GM15510 (cell line): ENCODE data around the gene PDE1C.

Experiments used
- POLR2A ChIP-seq: IDR thresholded peaks from 3 replicates; pipeline ENCODE4 v1.6.1; 2011; ENCODE audit warnings: borderline replicate concordance; ENCODE audit not compliant: insufficient read length; ENCODE audit errors: extremely low read depth

Gene PDE1C

DNA sequence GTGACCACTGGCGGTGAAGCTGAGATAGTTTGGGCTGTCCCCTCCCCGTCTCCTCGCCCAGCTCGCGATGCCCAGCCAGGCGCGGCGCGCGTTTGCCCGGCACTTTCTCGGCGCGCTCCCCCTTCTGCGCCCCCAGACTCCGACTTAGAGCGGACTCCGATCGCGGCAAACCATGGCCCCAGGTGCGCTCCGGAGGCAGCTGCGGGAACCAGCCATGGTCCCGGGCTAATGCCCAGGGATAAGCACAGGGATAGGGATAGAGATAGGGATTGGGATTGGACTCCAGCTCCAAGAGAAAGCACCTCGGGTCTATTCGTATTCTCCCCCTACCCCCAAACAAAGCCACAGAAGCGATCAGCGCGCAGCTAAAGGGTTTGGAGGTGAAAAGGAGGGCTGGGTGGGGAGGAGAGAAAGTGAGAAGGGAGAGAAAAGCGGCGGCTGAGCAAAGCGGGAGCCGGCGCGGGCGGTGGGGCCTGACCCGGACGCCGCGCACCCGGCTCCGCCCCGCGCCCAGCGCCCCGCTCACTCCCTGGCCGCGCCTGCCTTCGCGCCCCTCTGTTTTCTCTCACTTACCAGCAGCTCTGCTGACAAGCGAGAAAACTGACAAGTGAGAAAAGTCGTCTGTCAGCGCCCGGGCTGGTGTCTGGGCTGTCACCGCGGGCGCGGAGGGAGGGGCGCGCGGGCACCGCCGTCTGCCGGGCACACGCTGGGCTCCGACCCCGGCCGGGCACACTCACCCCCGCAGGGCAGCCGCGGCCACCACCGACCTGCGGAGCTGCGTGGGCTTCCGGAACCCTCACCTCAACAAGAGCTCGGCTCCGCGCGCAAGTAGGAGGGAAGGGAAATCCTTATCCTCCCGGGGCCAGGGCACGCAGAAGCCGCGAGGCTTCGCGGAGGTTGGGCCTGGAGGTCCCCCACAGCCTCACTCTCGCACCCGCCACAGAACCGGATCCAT is at the start of gene PDE1C:
PDE1C (minus strand) TSS at position 2 of the 955 bp plus-strand sequence.
- no peak for TF ChIP-seq POLR2A

DNA sequence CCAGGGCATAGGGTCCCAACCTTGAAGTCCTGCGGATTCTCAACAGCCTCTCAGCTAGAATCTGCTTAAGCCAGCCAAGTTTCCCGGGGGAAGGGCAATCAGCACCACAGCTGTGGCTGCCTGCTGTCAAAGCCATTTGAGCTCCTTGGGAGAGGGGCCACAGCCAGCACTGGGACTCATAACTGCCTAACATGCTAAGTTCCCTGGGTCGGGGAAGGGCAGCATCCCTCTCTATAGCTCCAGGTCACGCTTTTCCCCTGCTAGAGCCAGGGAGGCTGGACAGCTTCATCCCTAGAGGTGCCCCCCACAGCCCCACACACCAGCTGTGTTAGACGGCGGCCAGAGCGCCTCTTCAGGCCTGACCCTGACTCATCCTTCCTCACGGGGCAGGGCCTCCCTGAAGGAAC is 49.6 kb upstream of the PDE1C start:
- TF ChIP-seq POLR2A = no peak

DNA sequence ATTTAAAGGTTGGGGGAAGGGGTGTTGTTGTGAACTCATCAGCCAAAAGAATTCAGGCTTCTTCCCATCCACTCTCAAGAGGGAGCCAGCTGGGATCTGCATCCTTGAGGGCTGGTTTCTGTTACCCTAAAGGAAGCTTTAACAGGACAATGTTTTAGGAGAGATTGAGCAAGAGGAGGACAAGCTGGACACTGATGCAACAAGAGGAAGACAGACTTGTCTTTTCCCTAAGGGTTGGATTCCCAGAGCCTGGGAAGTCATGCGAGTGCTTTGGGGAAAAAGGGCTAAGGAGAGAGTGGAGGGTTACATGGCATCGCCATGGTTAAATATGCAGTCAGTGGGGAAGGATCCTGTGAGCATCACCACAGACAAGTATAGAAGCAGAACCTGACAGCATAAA is 47.6 kb upstream of the PDE1C start:
- no peak for TF ChIP-seq POLR2A

DNA sequence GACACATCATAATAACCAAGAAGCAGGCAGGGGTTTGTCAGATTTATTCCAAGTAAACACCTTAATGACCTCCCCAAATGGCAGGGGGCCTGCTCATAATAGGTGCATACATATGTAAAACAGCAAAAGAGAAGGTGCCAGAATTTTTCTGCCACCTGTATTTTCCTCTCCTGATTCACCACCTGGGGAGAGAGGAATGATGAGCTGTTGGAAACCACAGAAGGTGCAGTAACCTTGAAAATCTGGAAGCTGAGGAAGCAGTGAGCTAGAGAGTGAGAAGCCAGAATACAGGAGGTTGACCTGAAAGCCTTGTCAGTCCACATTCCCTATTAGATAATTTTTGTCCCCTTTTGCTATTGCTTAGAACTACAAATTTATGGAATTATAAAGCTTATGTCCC is 46.2 kb upstream of the PDE1C start:
- TF ChIP-seq POLR2A = no peak

DNA sequence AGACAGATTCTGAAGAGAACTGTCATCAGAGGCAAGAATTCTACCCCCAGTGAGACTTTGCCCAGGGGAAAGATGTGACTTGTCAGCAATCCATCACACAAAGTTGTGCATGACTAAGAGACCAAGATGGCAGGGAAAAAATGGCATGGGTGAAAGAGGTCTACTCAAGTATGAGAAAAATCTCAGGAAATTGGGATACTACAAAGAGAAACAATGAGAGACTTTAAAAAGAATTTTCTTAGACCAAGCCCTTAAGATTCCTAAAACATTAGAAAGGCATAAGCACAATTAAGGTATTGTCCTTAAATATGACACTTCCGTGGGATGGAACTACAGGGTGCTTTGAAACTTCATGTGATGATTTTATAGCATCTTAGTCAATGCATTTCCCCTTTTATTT is 45.6 kb upstream of the PDE1C start:
- no peak for TF ChIP-seq POLR2A

DNA sequence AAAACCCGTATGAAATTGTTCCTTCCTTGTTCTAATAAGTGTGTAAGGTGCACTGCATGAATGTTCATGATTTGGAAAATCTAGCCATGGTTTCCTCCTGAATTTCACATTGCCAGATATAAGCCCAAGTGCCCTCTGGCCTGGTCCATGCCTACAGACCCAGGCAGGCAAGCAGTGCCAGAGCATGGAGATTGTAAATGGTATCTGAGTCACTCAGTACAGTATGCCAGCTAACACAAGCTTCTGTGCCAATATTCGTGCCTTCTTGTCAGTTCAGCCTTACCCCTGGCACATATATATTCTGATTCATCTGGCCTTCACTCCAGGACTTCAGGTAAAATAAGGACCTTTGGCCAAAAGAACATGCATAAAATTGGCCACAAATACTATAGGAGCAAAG is 38.4 kb upstream of the PDE1C start:
- TF ChIP-seq POLR2A = no peak

DNA sequence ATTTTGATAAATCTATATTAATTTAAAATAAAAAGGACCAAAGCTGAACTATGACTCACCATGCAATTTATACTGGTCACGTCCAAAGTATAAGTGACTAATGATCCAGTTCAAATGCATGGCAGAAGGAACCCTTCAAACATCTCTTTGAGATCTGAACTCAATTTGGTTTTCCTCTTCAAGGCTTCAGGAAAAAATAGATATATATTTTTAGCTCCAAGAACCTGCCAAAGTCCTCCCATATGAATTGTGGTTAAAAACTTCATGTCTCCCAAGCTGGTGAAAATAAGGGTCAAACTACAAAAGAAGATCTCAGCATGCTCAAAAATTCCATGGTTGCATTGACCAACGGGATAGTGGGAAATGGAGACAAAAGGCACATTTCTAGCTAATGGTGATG is 34.6 kb upstream of the PDE1C start:
- no peak for TF ChIP-seq POLR2A

DNA sequence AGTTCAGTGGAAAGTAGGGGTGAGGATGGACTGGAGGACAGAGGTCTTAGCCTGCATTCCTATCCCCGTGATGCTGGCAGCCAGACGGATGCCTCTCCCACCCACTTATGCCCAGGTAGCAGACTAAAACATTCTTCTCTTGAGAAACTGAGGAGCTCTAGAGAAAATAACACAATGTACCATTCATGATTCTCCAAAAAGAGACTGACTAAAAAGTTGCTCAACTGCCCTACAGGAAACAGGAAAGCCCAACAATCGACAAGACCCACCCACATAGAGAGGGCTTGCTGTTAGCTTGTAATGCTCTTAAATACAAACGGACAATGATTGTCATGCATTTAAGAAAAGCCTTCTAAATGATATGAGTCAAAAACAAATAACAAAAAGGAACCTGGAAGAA is 33.2 kb upstream of the PDE1C start:
- TF ChIP-seq POLR2A = no peak

DNA sequence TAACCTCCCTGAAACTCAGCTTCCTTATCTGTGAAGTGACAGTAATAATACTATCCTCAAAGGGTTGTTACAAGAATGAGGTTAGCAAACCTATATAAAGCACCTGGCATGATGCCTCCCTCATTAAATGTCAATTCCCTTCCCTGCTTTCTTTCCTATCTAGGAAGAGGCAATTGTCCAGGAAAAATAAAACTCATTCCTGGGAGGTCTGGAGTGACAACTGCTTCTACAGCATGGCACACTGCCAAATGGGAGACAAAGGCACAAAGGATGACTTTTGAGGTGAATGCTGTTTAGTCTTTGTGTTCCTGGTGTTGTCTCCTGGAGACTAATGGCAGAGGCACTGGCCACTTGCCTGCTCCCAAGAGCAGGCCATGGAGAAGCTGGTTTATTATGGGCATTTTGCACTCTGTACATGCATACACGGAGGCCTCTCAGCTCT is 32.2 kb upstream of the PDE1C start:
- TF ChIP-seq POLR2A = no peak

DNA sequence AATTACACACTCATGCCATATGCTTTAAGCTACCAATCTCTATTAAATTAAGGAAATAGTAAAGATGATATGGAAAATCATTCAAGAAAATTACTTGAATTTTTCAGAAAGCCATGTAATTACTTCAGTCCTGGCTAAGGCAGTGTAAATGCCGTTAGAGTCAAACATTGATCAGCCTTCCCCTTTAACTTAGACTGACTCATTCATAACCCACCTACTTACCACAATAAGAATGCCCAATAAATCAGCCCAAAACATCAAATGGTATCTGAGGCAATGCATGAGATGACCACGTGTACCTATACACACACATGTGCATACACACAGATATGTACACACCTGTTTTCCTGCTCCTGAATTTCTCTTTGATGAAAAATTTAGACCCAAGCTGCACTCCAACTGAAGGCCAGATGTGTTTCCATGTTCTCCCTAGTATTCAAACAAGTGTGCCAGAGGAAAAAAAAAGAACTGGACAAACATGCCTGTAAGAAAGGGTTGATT is 30.2 kb upstream of the PDE1C start:
- TF ChIP-seq POLR2A = no peak

DNA sequence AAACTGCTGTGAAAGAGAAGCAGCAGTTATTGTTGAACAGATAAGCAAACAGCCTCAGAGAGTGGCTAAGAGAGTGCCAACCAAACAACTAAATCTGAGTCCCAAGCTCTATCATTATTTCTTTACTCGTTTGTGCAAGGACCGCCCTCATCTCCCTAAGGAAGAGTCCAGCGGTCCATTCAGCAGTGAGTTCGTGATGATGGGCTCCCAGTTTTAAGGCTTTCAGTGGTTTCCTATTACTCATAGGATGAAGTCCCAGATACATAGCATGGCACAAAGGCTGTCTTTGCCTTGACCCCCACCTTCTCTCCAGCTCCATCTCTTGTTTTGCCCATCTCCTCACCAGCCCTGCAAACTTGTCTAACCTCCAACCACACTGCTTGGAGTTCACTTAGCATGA is 24.3 kb upstream of the PDE1C start:
- no peak for TF ChIP-seq POLR2A

DNA sequence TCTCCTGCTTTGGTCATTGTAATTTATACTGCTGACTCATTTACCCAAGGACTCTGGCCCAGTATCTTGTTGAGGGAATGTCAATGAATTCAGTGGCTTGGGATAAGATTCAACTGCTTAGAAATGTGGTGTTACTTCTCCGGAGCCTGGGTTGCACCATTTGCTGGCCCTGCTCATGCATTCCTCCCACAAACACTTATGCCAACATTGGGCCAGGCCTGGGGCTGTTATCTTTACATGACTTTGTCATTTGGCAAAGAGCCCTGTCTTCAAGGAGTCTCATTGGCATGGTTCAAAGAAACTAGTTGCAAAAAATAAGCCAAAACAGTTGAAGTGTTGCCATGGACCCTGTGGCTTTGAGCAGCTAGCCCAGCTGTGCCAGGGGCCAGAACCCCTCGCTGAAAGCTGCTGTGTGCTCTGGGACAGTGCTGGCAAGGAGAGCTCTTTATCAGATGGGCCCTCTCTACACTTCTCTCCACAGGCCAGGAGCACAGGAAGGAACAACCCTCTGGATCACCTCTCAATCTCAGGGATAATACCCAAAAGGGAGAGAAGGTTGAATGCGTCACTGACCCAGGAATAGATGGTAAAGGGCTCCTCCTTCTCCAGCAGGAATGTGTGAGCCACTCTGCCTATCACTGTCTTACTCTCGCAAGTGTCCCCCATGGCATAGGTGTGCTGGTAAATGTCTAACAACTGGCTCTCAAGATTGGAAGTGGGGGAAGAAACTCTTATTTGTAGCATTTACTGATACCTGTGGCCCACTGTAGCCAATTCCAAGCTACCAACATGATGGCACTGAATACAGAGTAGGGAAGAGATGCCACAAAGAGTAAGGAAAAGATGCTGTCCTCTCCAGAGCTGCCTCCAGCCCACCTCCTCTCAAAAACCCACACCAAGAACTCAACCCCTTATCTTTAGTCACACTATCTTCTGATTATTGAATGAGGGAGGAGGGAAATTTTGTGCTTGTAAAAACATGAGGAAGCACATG is 23.5 kb upstream of the PDE1C start:
- no peak for TF ChIP-seq POLR2A

DNA sequence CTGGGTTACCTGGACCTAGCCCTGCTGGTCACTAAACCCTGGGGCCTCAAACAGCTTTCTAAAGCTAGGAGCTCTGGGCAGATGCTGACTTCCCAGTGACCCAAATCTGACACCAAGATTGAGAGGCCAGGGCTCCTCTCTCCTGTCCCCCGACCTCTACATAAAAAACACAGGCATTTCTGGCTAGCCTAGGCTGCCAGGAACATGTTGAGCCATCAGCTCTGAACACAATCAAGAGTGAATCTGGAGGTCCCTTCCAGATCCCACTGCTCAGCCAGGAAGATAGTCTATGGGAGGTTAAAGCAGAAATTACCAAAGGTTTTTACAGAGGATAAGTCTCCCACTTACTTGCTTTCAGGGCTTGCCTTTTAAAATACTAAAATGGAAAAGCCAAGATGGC is 22.1 kb upstream of the PDE1C start:
- TF ChIP-seq POLR2A = no peak

DNA sequence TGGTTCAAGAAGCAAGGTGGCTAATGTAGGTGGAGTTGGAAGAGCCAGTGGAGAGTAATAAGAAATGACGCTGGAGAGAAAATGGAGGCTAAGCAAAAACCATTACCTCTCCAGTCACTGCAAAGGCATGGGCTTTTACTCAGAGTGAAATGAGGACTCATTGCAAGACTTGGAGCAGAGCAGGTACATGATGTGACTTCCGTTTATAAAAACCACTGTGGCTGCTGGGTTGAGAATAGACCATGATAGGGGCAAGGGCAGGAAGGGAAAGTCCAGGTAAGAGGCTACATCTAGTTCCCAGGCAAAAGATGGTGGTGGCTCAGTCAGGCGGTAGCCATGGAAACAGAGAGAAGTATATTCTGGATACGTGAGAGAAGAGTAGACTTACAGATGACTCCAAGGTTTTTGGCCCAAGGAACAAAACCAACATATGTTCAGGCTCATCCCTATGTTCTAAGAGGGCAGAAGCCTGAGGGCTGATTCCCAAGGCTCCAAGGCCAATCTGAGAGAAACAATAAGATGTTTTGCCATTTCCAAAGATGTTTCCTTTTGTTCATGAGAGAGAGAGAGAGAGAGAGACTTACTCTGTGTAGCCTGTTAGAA is 21.5 kb upstream of the PDE1C start:
- no peak for TF ChIP-seq POLR2A
